ENCODE results near the gene ARMH3.

ARMH3 gene

DNA sequence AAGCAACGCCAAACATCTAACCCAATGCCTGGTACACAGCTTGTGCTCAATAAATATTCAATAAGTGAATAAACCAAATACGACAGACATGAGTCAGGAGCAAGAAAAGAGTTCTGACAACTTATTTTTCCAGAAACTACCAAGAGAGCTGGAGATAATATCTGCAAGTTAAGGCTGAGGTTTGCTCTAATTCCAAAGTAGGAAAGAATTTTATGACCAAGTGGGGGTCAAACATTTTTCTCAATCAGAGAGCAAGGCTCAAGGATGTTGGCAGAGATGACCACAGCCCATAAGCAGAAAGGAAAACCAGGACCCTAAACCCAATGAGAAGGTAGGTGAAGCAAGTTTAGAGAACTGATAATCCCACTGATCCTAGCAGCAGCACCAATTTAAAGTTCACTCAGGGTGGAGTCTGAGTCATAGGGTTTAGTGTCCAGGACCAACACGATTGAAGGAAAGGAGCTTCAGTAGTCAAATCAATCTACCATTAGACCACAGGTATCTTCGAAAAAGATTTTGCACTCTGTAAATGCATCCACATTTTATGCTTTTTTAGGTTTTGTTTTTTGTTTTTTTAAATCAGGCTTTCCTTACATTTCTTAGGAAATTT lies 163.1 kb downstream of the ARMH3 start:
- DNase-seq = no peak

DNA sequence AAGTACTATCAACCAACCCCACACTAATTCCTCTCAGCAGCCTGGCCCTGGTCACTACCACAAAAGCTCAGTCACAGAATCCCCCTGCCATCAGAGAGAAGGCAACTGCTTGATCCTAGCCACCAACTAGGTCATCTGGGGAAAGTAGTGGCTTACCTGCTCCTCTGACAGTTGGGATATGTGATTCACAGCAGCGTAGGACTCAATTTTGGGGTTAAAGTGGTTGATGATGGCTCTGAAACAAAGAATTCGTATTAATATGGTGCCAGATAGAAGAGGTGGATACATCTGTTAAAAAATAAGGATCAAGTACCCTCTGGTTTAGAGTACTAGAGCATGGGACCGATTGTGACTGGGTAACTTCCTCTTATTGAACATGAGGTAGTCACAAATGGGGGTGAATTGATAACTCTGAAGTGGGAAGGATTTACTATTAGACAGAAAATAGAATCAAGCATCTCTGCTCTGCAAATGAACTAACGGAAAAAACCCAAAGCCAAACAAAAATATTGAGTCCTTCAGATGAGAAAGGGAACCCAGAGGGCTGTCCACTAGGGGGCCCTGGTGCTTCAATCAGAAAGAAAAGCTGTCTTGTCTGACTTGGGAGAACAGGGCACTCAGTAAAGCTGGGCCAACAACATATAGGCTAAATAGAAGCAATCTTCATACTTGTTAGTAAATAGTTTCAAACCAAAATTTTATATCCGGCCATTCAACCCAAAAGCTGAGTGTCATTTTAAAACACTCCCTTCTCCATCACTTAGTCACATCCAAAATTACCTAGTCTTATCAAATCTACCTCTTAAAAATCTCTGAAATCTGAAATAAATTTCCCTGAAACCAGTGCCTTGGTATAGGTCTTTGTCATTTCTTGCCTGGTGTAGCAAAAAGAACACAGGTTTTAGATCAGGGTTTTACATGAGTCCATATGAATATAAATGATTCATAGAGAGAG lies 166.4 kb downstream of the ARMH3 start:
- peak; percentile 49 for DNase-seq

DNA sequence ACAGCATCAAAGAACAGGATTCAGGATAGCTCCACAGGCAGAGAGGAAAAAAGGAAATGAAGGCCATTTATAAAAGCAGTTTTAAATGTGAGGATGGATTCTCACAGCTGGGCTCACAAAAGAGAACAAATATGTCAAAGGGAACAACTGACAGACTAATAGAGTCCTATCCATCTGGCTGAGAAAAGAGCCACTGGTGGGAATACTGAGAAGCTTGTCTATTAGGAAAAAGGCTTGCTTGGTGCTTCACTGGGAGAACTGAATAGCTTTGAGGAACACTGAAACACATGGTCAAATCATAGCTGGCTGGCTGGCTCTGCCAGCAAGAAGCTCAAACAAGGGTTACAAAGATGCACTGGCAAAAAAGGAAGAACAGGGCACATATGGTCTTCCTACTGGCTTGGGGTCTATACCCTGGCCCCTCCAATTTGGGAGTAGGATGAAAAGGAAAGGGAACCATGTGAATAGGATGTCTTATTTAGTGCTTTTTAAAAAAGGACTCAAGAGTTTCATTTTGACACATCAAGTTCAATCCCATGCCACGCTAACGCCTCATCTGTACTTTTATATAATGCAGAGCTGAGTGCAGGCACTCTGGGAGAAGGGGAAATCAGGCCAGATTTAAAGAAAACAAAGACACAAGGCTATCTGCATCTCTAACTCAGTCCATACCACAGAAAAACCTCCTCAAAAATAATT lies 167.6 kb downstream of the ARMH3 start:
- DNase-seq = no peak

DNA sequence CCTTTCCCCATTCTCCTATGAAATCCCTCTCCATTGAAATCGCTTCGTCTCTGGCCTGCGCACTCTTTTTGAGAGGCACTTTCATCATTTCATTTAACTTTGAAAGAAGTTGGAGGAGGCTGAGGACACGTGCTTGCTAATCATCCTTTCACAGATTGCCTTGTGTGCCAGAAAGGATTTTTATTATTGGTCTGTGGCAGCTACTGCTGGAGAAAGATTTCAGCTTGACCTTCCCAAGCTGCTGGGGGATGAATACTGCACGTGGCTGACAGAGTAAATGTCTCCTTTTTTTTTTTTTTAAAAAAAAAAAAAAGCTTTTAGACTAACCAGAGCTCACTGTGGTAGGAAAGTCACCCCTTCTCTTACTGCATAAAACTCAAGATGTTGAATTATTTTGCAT lies 168.2 kb downstream of the ARMH3 start:
- no peak for DNase-seq

DNA sequence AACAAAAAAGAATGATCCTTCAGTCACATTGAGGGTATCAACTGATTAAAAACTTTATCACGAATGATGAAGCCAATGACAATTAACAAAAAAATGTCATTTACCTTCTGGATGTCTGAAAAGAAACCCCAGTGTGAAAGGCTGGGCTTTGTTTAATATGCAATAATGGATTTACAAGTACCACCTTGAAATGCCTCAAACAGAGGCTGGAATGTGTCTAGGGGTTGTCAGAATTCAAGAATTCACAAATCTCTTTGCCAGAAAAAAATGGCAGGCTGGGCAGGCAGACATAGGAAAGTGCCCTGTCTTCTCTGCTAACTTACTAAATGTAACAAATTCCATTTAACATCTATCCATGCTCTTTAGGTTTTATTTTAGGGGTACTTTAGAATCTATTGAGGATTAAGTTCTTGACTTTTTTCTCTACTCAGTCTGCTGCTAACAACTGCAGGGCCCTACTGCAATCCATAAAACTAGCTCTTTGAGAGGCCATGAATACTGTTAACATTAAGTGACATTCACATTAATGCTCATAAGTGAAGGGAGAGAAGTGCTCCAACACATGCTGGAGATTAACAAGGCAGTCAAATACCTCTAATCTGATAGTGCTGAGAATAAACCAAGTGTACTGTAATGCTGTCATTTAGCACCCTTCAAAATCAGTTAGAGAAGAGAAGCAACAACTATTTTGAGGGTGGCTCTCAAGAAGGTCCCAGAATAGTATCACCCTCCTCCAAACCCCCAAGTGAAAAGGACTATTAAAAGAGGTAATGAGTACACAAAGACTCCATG lies 169.3 kb downstream of the ARMH3 start:
- no peak for DNase-seq

DNA sequence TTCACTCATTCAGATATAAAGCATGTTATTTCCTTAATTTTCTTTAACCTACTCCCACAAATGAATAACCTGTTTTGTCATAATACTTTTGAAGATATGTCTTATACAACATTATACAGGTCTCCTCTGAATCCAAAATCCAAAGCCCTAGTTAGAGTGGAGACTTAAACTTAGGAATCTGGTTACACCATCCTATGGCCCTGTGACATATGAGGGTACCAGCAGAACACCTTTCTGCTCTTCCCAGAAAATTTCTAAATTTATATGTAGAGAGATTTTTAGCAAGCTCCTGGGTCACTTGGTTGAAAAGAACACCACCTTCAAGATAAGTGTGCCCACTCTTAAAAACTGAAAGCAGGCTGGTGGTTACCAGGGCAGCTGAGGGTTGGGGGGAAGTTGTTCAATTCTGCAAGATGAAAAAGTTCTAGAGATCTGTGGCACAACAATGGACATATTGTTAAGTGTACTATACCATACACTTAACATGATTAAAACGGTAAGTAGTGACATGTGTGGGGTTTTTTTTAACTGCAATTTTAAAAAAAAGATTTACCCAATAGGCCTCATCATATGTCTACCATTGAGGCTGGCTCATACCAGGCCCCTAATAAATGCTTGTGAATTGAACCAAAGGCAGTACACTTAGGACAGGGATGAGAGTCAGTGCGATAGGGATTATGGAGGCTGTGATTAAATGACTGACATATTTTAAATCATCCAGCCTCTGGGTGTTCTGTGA lies 174.8 kb downstream of the ARMH3 start:
- DNase-seq = no peak

DNA sequence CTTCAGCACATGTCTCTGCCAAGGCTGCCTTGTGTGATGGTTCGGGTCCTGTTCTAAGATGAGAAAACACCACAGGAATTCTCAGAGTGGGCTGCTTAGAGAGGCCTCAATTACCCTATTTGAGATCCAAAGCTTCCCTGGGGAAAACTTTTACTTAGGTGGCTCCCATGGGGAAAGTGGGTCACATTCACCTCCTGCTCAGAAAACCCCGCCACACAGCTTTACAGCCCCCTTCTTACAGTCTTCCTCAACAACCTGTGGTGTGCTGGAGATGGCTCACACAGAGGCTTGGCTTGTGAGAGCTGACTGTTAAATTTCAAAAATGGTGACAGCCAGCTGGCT lies 175.8 kb downstream of the ARMH3 start:
- no peak for DNase-seq

DNA sequence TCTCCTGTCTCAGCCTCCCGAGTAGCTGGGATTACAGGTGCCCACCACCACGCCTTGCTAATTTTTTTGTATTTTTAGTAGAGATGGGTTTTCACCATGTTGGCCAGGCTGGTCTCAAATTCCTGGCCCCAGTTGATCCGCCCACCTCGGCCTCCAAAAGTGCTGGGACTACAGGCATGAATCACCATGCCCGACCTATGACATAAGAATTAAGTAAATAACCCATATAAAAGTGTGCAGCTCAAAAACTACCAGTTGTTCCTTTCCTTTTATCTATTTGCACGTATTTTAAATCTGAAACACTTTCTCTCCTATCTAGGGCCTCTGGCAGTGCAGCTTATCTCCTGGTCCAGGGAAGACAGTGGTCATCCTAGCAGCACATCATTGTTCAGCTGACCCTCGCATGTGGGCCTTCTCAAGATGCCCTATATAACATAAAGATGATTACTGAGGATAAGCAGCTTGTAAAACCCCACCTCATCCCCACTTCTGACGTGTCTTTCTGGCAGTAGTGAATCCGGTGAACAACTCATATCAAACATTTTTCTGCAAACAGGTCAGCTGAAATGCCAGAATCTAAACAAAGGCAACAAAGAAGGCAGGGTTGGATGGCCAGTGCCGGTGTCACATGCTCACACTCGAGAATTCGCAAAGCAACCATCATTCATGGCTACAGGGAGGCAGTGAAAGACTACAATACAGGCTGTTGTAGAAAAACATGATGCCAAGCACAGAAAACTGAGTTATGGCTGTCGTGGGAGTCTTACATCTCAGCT lies 176.3 kb downstream of the ARMH3 start:
- no peak for DNase-seq

DNA sequence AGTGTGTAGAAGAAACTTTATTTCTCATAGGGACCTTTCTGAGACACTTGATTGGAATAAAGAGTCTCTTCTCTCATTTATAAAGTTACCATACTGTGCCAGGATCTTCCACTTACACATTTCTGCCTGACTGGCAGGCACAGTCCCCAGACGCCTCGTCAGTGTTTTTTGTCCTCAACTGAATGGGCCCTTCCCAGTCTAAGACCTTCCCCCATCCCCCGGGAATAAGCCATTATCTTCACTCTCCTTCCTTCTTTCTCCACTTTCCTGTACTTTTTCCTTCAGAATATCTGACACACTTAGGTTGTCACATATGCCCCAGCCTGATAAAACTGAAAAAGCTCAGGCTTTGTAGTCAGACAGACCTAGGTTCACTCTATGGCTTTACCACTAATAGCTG lies 177.1 kb downstream of the ARMH3 start:
- DNase-seq = no peak

DNA sequence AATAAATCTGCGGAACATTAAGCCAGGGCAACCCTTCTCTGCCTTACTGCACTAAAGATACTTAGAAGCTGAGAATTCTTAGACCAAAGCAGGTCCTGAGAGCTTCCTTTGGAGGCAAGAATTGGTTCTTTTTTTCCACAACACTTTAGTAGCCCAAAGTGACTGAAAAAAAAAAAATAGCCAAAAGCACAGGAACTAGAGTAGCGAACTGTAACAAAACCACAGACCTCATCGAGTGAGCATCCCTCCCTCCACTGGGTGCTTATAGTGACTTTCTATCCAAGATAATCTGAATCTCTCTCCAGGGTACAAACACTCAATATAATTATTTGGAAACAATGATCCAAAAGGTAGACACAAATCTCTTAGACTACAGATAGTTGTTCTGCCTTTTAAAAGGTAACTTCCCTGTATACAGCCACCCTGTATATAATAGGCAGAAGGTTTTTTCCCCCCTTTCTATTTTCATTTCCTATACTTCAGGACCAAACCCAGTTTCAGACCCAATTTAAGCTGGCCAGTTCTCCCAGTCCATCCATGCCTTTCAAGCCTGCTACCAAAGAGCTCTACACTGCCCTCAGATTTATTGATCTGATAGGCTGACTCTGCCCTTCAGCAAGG lies 180.8 kb downstream of the ARMH3 start:
- DNase-seq = no peak

DNA sequence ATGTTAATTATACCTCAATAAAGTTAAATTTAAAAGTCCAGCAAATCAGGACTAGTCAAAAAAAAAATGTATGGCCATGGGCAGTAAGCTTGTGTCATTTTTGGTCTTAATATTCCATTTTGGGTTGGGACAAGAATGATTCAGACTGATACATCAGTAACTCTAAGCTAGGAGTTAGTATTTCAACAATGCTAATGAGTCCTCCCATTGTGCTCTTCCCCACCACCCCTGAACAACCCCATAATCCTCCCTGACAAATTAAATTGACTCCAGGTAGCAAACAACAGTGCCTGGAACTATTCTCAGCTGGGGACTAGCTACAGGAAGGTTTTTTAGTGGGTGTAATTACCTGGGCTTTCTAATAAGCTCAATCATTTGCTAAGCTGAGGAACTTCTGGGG lies 181.7 kb downstream of the ARMH3 start:
- no peak for DNase-seq

DNA sequence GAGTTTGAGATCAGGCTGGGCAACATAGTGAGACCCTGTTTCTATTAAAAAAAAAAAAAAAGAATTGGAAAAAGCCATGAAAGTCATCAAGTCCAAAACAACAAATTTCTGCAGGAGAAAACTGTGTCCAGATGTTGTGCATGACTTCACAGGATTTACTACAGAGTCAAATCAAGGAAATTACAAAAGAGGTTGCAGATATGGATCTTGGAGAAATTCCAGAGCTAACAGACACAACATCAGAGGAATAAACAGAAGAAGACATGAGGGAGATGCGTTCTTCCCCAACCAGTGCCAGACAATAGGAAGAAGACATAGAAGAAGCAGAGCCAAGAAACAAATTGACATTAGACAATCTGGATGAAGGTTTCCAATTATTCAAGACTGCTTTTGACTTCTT lies 188.0 kb downstream of the ARMH3 start:
- DNase-seq = no peak

DNA sequence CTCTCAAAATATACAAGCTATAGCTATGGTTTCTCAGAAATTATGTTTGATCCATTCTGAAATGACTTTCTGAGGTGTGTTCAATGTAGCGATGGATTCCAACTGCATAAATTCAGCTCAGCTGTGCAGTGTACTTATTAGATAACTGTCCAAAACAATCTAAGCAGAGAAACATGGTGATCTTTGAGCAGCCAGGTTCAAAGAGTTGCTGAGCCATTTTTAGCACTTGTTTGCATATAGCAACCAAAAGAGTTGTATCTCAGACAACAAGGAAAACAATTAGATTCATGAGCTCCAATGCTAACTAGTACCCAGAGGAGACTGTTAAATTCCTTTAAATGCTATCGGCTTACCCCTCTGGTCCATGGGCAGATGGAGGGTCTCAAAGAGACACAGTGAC lies 196.4 kb downstream of the ARMH3 start:
- DNase-seq = no peak

DNA sequence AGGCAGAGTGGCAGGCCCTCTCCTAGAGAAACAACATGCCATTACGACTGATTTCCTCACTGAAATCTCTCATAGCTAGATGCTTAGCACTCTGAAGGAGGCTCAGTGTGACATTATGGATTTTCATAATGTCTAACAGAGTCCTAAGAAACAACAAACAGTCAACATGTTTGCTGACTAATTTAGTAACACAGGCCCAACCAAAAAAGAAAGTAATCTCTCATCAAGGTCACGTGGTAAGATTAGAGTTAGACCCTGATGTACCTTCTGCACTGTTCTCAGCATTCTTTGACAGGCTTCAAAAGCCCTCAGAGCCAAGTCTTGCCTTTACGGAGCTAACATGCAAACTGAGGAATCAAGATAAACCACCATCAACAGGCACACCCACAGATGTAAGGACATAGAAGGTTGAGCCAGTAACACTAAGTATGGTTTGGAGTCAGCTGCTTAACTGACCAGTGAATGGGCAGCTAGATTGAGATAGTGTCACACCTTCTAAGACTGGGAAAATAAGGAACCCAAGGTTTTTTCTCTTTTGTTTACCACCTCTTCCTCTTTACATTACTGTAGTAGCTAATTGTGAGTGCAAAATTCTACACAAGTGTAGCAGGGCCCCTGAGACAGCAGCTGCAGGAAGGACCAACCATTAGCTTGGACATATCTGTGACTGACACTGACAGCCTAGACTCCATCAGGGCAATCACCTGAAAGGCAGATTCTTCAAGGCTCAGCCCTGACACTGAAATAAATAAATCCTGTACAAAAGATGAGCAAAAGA lies 197.1 kb downstream of the ARMH3 start:
- no peak for DNase-seq

DNA sequence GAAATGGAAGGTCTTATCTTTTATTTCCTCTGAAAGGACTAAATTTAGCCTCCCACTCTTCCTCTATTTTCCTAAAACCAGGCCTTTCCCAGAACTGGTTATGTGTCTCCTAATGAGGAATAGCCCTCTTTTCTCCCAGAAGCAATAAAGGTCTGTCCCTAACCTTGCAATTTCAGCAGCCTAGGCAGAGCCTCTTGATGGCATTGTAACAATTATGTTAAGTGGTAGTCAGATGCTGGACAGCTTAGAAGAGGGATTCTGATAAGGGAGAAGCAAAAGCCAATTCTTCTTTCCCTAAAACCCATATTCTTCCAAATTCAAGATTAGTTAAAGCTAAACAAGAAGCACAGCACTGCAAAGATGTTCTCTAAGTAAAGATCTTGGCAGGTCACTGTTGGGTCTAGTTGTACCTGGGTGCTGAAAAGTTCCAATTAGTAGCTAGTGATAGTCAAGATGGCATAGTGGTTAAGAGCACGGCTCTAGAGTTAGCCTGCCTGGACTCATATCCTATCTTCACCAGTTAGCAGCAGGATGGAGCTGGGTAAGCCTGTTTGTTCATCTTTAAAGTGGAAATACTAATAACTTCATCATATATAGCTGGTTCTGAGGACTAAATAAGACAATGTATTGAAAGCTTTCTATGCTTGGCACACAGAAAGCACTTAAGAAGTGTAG lies 198.0 kb downstream of the ARMH3 start:
- DNase-seq = no peak

DNA sequence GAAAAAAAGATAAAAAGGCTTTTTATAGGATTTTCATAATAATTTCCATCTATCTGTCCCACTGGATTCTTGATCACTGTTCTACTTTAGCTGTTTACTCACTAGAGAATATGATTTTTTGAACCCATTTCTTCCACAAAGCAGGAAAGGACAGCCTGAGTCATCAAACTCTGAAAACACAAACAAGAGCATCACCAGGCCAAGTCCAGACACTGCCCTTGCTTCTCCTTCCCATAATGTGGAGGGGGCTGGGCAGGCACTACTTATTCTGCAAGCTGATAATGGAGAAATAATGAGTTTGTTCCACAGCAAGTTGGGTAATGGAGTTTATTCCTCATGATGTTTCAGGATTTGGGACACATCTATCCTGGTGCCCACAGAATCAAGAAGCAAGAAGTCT lies 199.3 kb downstream of the ARMH3 start:
- no peak for DNase-seq

DNA sequence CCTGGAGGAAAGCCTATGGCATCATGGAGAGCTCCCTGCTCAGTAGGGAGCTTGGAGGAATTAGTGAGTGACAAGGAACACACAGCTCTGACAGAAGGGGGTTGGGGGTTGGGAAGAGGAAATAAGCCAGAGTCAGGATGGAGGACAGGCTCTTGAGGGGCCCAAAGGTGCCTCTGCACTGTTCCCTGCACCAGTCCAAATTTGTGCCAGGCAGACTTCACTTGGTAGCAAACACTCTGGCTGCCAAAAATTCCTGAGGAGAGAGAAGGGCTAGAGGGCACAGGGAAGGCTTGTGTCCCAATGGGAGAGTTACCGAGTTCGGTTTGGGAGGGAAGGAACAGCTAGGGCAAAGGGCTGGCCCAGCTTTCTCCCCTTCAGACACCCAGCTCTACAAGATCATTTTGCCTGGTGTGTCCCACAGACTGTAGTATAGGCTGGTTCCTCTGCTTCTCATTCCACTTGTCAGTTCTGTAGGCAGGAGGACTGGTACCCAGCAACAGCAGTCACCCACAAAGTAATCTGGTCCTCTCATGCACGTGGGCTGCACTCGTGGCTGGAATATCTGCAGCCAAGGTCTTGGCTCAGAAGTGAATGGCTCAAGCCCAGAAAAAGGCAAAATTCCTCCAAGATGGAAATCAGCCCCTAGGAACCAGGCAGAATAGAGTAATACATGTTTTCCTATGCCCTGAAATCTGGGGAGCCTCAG lies 204.4 kb downstream of the ARMH3 start:
- DNase-seq = no peak

DNA sequence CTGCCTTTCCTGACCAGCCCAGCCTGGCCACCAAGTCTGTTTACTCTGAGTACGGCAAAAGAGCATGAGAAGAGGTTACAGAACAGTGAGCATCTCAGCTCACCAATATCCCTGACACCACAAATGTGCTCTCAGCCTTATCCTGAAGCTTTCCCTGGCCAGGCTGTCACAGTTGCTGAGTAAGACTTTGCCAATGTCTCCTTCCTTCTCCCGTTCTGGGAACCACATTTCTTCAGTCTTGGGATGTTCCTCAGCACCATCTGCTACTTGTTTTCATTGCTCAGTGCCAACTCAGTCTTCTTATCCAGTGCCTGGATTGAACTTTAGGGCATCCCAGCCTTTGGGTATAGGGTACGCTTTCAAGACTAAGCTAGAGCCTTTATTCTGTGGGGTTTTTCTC lies 205.2 kb downstream of the ARMH3 start:
- DNase-seq = no peak

DNA sequence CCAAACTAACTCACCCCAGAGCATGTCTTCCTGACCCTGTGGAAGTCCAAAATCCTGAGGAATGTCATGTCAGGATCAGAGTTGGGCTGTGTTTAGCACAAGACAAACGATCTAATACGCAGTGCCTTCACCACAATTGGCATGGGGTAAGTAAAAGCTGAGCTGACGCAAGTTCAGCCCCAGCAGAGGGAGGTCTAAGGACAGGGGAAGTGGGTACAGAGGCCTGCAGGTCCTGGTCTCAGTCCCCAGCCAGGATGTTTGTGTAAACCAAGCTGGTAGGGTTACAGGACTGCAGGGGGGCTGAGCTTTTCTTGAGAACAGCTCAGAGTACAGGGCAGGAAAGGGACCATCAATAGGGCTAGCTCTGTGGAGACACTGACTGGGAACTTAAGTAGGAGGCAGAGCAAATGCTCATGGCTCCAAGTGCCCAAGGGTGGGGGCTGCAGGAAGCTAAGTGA lies 207.1 kb downstream of the ARMH3 start:
- no peak for DNase-seq

All from COR-L47 (cell line).